ENCODE measurements around the gene CLEC4D.

GRCh38 chr12:8563356-8563755 is 50.1 kb downstream of the CLEC4D start:
- TF ChIP-seq FOXM1 (IDR thresholded peaks at IDR 0.05; ENCODE audit: borderline replicate concordance, low read depth) (no peak), REST (IDR thresholded peaks at IDR 0.05; ENCODE audit: low read depth) (no peak), TAF1 (IDR thresholded peaks at IDR 0.05; ENCODE audit: low read depth) (no peak), NFIC (IDR thresholded peaks at IDR 0.05) (no peak), RAD21 (IDR thresholded peaks at IDR 0.05; ENCODE audit: low read depth) (no peak)
